Activated CD8-positive, alpha-beta memory T cell treated with anti-CD3 and anti-CD28 coated beads, Interleukin-2, amount 50 U/mL, for 4 hours (primary cell): Measurements from ENCODE around the gene EXOSC9.

Experiments used
- DNase-seq: peaks from one replicate; pipeline ENCODE4 v3.0.0-alpha.2; 2020

The EXOSC9 gene

DNA sequence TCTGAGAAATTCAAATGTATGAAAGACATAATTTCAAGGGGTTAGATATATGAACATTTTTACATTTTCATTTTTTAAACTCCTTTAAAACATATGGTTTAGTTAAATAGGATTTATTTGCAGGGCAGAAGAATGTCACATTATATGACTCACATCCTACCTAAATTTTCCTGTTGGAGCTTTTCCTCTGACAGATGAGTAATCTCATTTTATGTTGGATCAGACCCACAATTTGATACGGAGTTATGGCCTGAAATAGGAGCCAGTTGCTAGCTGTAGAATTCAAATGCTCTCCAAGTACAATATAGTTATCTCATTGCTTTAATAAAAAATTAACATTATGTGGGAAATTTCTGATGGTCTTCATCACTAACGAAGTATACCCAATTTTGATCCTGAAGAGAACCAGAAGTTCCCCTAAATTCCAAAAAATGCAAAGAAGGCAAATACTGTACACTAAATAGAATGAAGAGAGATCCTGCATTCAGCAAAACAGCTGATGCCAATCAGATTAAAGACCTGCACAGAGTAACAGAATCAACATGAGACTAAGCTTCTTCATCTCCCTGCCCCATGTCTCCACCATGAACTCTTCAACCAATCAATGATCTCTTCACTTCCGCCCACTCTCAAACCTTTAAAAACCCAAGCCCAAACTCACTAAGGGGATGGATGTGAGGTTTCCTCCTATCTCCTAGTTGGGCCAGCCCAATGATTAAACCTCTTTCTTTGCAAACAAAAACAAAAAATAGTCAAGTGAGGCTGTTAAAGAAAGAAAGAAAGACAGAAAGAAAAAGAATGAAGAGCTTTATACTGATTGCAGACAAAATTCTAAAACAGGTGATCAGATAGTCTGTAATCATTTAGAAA lies 10.9 kb upstream of the EXOSC9 start:
- DNase-seq = no peak

DNA sequence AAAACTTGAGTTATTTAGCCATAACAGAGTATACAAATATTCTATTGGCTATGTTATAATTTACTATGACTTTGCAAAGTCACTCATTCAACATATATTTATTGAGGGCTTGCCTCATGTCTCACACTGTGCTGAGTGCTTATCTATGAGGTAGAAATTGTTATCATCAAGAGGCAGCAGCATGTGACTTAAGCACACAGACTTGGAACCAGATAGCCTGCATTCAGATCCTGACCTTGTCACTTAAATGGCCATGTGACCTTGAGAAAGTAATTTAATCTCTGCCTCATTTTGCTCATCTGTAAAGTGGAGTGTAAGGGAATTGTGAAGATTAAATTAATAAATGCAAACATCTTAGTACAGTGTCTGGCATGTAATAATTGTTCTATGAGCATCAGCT lies 10.1 kb upstream of the EXOSC9 start:
- DNase-seq = no peak

DNA sequence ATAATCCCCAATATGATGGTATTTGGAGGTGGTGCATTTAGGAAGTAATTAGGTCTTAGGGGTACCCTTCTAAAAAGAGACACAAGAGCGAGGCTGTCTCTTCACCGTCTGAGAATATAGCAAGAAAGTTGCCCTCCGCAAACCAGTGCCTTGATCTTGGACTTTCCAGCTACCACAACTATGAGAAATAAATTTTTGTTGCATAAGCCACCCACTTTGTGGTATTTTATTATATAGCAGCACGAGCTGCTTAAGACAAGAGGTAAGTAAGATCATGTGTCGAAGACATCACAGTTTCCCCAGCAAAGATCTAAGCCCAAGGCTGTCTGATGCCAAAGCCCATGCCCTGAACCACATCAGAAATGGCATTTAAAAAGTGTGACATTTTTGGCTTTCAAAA lies 9.6 kb upstream of the EXOSC9 start:
- no peak for DNase-seq

DNA sequence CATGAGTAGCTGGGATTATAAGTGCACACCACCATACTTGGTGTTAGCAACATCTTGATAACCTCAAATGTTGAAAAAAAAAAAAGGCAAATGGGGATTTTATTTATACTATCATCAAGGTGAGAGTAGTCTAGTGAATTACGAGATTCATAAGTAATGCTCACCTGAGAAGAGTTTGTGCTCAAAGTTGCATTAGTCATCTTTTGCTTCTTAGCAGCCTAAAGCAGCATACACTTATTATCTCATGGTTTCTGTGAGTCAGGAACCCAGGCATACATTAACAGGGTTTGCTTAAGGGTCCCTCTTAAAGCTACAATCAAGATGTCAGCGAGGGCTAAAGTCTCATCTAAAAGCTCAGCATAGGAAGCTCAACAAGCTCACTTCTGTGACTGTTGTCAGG lies 8.2 kb upstream of the EXOSC9 start:
- DNase-seq = no peak

DNA sequence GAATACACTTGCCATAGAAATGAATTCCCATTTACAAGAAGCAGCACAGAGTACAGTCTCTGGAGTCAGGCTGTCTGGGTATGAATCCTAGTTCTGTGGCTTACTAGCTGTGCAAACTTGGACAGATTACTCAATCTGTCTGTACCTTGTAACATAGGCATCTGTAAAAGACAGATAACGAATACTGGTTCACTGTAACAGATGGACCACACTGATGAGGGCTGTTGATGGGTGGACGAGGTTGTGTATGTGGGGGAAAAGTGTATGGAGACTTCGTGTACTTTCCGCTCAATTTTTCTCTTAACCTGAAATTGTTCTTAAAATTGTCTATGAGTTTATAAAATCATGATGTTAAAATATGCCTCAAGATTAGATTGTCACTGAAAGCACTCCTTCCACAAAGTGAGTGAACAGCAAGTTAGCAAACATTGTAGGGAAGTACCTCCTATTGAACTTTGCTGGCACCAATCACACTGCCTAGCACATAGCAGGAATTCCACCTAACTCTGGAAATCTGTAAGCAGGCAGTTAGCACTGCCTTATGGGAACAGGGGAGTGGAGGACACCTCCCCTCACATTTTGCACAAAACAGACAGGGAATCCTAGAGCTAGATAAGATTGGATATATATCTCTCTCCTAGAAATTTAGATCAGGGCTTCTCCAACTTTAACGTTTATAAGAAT lies 6.5 kb upstream of the EXOSC9 start:
- no peak for DNase-seq

DNA sequence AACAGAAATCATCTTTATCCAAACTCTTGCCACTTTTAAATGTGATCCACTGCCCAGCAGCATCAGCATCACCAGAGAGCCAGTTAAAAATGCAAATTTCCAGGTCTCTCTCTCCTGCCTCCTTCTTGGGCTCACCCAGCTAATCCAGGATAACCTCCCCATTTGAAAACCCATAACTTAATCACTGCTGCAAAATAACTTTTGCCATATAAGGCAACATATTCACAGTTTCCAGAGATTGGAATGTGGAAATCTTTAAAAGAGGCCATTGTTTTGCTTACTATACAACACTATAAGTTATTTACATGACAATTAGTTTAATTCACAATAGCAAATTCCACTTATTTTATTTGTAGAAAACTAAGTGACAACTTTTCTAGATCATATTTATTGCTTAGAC lies 4.8 kb upstream of the EXOSC9 start:
- no peak for DNase-seq

DNA sequence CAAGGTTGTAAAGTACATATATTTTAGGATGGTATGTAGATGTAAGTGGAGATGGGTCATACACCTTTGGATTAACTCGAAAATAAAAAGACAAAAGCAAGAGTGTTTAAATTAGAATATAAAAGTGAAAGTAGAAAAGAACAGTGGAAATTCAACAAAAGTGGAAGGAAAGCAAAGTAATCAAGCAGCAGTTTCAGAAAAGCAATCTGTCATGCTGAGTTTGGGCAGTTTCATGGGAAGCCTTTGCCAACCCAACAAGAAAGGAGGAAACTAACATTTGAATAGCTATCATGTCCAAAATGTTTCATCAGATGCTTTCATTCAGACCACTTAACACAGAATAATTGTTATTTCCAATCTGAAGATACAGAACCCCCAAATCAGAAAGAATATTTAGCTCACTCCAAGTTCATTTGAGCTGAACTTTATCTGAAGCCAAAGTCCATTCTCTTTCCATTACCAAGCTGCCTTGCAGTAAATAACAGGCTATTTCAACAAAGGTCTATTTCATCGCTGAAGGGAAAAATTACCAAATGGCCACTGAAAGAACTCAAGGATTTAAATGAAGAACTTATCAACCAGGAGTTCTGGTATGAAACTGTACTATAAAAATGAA lies 1.8 kb upstream of the EXOSC9 start:
- no peak for DNase-seq

DNA sequence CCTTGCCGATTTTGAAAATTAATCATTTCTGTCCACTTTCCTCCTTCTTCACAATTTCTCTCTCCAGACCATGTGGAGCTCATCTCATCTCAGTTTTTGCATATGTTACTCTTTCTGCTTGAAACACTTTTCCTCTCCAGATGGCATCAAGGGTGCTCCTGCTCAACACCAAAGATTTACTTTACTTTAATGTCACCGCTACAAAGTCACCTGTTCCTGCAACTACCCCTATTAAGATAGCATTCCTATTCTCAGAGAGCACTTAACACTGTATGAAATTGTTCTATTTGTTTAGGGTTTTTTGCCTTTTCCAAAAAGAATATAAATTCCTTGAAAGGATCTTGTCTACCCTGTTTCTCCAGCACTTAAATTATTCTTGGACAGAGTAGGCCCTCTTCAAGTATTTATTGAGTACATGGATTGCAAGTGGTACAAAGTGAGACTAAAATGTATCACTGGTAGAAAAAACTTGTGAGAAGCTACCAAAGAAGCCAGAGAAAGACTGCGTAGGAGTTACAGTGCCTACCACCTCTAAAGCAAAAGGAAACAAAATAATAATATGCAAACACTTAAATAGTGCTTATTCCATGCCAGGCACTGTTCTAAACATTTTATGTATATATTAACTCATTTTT lies 1.1 kb upstream of the EXOSC9 start:
- no peak for DNase-seq

DNA sequence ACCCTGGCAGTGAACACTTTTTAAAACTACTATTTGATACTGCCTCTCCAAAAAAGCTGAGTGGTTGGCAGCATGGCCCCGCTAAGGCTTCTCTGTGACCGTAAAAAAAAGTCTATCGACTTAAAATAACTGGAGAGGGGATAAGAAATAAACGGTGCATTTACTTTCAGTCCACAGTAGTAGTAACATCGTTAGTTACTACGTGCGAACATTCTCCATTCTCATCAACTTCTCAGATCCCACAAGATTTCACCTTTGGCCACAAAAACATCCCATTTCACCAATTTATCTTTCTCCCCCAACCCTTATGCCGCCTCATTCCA lies 524 bp upstream of the EXOSC9 start:
- DNase-seq = no peak

DNA sequence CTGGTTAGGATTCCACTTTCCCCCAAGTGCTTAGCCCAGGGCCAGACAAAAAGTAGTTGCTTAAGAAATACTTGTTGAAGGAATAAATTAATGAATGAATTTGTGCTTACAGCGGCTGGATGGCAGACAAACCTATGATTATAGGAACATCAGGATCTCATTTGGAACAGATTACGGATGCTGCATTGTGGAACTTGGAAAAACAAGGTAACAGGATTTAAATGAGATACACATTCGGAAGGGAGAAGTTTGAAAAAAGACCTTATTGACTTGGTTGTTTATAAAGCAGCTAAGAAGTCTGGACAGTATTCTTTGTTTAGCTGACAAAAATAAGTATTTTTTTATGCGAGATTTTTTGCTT lies 572 bp downstream of the EXOSC9 start:
- no peak for DNase-seq

DNA sequence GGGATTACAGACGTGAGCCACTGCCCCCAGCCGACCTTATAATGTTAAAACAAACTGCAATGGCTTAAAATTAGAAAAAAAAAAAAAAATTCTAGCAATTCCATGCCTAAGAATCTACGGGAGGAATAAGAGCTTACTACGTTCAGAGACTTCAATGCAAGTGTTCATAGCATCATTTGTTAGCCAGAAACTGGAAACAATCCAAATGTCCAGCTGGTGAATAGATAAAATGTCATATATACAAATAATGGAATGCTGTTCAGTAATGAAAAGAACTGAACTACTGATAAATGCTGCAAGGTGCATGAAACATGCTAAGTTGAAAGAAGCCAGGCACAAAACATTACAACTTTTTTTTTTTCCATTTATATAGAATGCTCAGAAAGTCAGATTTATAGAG lies 5.3 kb downstream of the EXOSC9 start:
- DNase-seq = no peak

DNA sequence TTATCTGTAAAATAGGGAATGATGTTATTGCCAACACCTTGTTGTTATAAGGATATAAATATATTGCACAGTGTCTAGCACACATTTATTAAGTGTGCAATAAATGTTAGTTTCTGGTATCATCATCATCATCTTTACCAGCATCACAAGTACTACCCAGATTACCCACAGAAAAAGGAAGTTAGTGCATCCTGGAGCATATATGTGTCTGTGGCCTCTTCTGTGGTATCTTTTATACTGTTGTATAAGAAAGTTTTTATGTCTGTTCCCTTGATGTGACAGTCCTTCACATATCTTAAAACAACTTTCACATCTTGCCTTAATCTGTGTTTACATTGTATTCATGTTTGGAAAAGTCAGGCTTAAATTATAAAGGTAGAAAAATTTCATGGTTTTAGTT lies 10.0 kb downstream of the EXOSC9 start:
- no peak for DNase-seq

DNA sequence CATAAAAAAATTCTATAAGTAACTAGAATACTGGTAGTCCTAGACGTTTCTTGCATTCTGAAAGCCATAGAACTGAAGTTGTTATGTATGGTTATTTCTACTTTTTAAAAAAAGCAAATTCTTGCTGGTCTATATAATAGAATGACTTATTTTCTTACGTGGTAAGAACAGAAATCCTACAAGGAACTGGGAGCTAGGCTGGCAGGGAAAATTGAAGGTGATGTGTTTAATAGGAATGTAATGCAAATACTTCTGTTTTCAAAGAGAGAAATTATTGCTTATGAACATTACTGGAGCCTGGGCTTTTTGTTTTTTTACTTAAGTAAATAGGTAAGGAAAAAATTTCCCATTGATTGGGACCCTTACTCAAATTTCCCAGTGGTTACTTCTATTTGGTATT lies 13.6 kb downstream of the EXOSC9 start:
- no peak for DNase-seq

DNA sequence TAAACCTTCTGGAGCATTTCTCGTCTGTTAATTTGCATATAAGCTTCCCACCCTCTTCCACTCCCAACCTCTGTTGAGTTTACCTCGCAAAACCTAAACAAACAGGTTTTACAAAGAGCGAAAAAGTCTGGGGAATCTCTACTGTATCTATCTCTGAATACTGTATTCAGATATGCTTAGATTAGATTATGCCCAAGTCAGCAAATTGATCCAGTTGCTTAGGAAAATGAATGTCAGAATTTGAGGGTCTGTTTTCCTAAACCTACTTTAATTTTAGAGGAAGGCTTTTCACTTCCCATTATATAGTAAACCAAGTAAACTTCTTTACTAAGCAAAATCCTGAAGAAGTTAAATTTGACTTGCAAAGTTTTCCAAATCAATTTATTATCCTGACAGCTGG lies 15.9 kb downstream of the EXOSC9 start:
- no peak for DNase-seq

DNA sequence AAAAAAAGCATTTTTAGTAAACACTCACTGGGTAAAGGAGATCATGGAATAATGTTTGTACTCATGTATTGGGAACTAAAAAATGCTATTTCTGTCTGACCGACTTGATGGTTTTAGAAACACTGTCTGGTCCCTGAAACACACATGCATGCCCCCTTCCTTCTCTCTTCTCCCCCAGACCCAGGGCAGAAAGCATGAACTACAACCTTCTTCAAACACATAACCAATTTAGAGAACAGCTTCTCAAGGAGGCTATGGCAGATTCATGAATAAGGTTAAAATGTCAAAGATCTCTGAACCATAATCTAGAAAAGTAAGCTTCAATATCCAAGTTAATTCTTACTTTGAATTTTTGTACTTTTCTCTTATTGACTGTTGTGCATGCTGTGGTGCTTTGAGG lies 16.6 kb downstream of the EXOSC9 start:
- no peak for DNase-seq

DNA sequence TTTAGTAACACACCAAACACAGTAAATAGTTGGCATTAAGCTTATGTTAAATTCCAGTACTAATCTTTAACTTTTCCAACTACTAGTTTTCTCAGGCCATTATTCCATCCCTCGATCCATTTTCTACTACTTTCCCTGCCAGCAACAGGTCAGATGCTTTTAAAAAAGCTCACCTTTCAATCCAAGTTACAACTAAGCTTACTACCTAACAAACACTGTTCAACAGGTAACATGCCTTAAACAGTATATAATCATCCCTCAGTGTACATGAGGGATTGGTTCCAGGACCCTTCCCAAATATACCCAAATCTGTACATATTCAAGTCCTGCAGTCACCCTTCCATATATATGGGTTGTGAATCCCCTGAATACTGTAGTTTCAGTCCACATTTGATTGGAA lies 17.1 kb downstream of the EXOSC9 start:
- DNase-seq = no peak

DNA sequence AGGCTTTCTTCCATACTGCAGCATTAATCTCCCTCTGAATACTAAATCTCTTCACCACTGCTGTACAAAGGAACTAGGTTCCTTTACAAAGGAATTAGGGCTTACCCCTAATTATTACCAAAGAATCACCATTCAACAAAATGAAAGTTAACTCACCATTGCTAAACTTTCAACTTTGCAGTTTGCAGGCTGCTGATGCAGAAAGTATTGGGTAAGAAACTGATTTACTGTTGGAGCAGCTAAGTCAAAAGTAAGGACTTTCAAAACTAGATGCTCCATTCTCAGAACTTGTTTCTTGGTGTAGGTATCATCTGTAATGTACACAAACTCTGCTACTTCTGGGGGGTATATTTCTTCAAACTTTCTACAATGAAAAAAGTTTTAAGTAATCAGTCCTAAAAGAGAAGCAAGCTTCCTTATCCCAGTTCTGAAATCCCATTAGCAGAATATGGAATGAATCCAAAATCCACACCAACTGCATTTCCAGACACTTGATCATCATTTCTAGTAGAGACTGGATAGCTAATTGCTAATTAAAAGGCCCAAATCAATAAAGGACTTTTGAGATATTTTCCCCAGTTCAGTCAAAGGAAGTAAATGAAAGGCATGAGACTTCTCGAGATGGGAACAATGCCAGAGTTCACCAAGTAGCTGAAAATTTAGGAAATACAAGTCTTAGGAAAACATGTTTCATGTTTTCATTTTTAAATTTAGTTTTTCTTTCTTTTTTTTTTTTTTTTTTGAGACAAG lies 18.3 kb downstream of the EXOSC9 start:
- no peak for DNase-seq

DNA sequence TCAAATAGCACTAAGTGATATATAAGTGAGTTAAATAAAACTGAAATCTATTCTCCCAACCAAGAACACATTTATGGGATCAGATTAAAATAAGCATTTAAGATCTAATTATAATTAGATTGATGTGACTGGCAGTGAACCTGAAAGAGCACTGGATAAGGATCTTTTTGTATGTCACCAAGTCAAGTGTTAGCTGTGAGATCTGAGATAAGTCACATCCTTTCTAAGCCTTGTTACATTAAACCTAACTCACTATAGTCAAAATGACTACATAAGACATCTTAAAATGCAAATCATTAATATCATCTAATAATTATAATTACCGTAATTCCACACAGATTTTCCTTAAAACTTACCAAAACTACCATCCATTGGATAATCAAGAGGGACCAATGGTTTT lies 20.9 kb downstream of the EXOSC9 start:
- no peak for DNase-seq

DNA sequence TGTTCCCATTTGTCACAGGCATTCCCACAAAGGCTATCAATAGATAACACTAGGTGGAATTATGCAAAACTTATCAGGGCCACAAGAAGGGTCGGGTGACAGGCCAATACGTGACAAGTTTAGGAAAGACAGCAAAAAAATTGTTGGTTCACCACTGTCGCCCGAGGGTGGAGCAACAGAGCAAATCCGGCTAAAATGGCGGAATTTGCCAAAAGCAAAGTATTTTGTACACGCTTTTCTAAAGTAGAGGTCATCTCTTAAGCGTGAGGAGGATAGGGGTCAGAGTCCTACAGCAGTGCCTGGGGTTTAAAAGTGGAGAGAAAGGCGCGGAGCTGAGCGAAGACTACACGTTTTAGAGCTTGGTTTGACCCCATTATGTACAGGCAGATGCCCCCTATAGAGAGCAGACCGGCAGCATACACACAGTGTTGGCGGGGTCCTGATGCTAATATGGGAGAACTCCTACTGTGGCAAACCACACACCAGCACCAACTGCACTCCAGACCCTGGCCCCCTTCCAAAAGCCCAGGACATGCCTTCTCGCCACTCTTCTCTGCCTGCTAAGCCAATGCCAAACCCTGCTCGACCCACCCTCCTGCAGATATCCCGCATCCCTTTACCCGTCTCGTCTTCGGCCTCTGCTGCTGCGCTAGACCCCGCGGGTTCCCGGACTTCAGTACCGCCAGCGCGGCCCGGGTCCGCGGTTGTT lies 21.8 kb downstream of the EXOSC9 start:
- no peak for DNase-seq

DNA sequence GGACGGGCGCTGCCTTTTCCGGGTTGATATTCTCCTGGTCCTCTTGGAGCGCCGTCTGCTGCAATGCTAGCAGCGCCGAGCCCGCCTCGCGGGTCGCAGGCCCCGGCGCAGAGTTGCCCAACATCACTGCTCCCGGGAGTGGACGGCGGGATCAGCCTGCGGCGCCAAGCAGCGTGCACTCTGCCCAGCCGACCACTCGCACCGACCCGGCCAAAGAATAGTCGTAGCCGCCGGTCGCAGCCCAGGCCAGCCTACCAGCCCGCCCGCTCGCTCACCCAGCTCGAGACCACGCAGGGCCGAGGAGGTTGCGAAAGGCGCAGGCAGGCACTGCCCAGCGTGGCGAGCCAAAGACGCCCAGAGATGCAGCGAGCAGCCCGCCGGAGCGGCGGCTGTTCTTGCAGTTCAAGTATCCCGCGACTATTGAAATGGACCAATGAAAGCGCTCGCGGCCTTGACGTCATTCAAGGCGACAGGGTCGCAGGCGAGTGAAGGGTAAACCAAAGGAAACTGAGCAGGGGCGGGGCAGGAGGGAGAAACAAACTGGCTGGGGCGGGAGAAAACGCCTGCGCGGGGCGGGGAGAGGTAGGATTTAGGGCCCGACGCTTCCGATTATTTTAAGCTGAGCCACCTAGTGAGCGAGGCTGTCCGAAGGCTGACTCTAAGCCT lies 22.5 kb downstream of the EXOSC9 start, which contains the start of gene CCNA2:
Gene CCNA2 (minus strand): TSS at position 379 of the 666 bp plus-strand sequence. CDS start 255 bp downstream, at position 124.
- peak; percentile 95 for DNase-seq

DNA sequence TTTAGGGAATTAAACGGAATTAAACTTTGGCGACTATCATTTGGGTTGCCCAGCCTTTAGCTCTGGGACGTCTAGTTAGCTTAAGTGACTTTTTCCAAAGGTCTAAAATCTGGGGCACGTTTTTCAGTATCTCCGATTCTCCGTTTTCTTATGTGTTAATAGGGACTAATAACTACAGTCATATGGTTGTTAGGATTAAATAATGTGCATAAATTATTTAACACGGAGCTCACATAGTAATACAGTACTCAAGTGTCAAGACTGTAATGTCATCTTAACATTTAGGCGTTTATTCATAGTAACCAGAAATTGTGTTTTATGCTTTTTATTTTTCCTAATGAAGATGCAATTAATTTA lies 23.0 kb downstream of the EXOSC9 start:
- DNase-seq = no peak

DNA sequence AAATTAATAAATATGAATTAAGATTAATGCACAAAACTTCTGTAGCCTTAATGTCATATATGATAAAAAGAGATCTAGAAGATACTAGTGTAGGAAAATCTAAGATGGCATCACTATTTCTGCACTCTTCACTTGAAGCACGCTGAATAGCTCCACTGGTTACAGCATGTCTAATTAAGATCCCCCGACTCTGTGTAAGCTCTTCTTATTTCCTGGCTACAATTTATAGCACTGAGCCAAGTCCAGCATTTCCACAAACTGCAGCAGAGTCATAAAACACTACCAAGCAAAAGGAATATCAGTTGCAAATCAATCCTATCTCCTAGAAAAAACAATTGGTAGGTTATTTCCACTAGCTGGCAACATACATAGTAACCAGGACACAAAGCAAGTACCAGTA lies 23.8 kb downstream of the EXOSC9 start:
- DNase-seq = no peak
